H1 (cell line): ENCODE results near the gene DCAF8. TPM values are rescaled to one million over a fixed set of nuclear protein-coding genes. Genes with fewer than 3 reads are reported as not detected.

Experiments
- EP300 ChIP-seq, 2 experiments: IDR thresholded peaks; 1 replicate in 1 of 2; 2 replicates in 1 of 2; pipeline ENCODE4 v1.6.1; 2011 to 2012; ENCODE audit warnings: low read depth in 2 of 2, low read length in 2 of 2, mild to moderate bottlenecking in 2 of 2, borderline replicate concordance in 1 of 2, inconsistent platforms in 1 of 2, moderate library complexity in 1 of 2
- HDAC6 ChIP-seq: IDR thresholded peaks from one replicate; pipeline ENCODE4 v1.7.1; 2012; ENCODE audit warnings: low read depth, mild to moderate bottlenecking, inconsistent platforms, low read length, moderate library complexity
- POLR2A ChIP-seq, 2 experiments: IDR thresholded peaks; 1 replicate in 1 of 2; 2 replicates in 1 of 2; pipeline ENCODE4 v1.6.1; 2011; ENCODE audit warnings: low read depth in 2 of 2, low read length in 2 of 2, mild to moderate bottlenecking in 2 of 2; ENCODE audit errors: control extremely low read depth in 1 of 2
- SIRT6 ChIP-seq: IDR thresholded peaks from one replicate; pipeline ENCODE4 v1.7.1; 2012; ENCODE audit warnings: low read length, inconsistent platforms
- SIX5 ChIP-seq: IDR thresholded peaks from 2 replicates; pipeline ENCODE4 v1.6.1; 2011; ENCODE audit warnings: mild to moderate bottlenecking, low read depth, low read length
- TAF7 ChIP-seq: optimal IDR thresholded peaks from 2 replicates; pipeline ENCODE3; 2011; ENCODE audit warnings: low read depth, mild to moderate bottlenecking, inconsistent platforms, low read length, moderate library complexity, borderline replicate concordance
- TEAD4 ChIP-seq: IDR thresholded peaks from 2 replicates; pipeline ENCODE4 v1.6.1; 2012; ENCODE audit warnings: low read depth, low read length, inconsistent platforms, mixed read lengths
- YY1 ChIP-seq: IDR thresholded peaks from 2 replicates; pipeline ENCODE4 v1.6.1; 2011; ENCODE audit warnings: low read depth, mild to moderate bottlenecking, low read length
- polyA plus RNA-seq, 7 experiments: library from polyadenylated mRNA; depleted of rRNA in 3 of 7; stranded (reverse) in 5 of 7; unstranded in 2 of 7; fragments of >200 nt in 5 of 7; fragments of 200-250 nt in 2 of 7; gene quantifications; 1 replicate in 5 of 7; 2 replicates in 1 of 7; 4 replicates in 1 of 7; pipeline versions ENCODE4 v1.2.1 to v1.2.3, GENCODE V29; 2011 to 2013; ENCODE audit warnings: missing spikeins in 2 of 7, mixed read lengths in 2 of 7
- total RNA-seq: library from RNA; stranded (reverse); fragmentation: NEBNext Ultra II Directional; extraction: Animal tissue kit (Norgen Biotek cat#: 25700); gene quantifications from 2 replicates; pipeline ENCODE4 v1.2.1, GENCODE V29; 2021
- TF ChIP-seq, protein P1 (sequence below), 3 experiments: IDR thresholded peaks; 1 replicate in 2 of 3; 2 replicates in 1 of 3; pipeline versions ENCODE4 v1.5.1 to v1.6.1; 2011; ENCODE audit warnings: low read length in 3 of 3, mild to moderate bottlenecking in 3 of 3, inconsistent platforms in 2 of 3, low read depth in 1 of 3, moderate library complexity in 1 of 3; ENCODE audit not compliant: insufficient read depth in 1 of 3; ENCODE audit errors: control extremely low read depth in 1 of 3

The DCAF8 gene
- total and polyA plus RNA-seq, 2 of the 8 experiments (the other 6 are each of a cell fraction or from before 2014, with no cell fraction given) = 68.2 to 110 TPM

- TF ChIP-seq, protein P1, sequence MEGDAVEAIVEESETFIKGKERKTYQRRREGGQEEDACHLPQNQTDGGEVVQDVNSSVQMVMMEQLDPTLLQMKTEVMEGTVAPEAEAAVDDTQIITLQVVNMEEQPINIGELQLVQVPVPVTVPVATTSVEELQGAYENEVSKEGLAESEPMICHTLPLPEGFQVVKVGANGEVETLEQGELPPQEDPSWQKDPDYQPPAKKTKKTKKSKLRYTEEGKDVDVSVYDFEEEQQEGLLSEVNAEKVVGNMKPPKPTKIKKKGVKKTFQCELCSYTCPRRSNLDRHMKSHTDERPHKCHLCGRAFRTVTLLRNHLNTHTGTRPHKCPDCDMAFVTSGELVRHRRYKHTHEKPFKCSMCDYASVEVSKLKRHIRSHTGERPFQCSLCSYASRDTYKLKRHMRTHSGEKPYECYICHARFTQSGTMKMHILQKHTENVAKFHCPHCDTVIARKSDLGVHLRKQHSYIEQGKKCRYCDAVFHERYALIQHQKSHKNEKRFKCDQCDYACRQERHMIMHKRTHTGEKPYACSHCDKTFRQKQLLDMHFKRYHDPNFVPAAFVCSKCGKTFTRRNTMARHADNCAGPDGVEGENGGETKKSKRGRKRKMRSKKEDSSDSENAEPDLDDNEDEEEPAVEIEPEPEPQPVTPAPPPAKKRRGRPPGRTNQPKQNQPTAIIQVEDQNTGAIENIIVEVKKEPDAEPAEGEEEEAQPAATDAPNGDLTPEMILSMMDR (IDR thresholded peaks at IDR 0.05; ENCODE audit: control extremely low read depth in 1 of 3, insufficient read depth in 1 of 3, low read depth in 1 of 3, low read length in 3 of 3) = no peak
- TF ChIP-seq TAF7 (no peak), POLR2A (IDR thresholded peaks at IDR 0.05; ENCODE audit: control extremely low read depth in 1 of 2, low read depth in 2 of 2, low read length in 2 of 2) (no peak), SIRT6 (no peak), TEAD4 (no peak), EP300 (IDR thresholded peaks at IDR 0.05; ENCODE audit: borderline replicate concordance in 1 of 2, low read depth in 2 of 2, low read length in 2 of 2) (no peak), YY1 (no peak), SIX5 (no peak), HDAC6 (no peak)
Measured at GRCh38 chr1:160168016-160168415, 94.3 kb downstream of the DCAF8 start (continued).
